GM12878 (cell line): Measurements from ENCODE around the gene EIF1. TPM values are rescaled to one million over a fixed set of nuclear protein-coding genes. Genes with fewer than 3 reads are reported as not detected.

ENCODE experiments used
- ATAC-seq: fragments of 200-7000 bp; cut with Tn5 transposase; 3 replicates; pipeline ENCODE4 v1.9.1; 2020; ENCODE audit warnings: mild to moderate bottlenecking, moderate library complexity
- BruUV-seq: library from RNA; stranded (reverse); fragments of 400-500 nt; replicated peaks from 2 replicates; lab custom pipeline; 2021; lab: Mats Ljungman, UMichigan
- CTCF ChIA-PET: fragments of 300-600 bp; sonication (Branson Sonifier 250); formaldehyde crosslinking; extraction: SDS; loops from one replicate; lab custom pipeline; 2021; ENCODE audit warnings: inconsistent platforms; lab: Yijun Ruan, JAX
- POLR2A ChIA-PET: fragments of 350-600 bp; formaldehyde crosslinking; extraction: SDS; loops from one replicate; lab custom pipeline; 2021; ENCODE audit warnings: inconsistent platforms; lab: Charles Lee
- RAD21 ChIA-PET: fragments of 300-600 bp; sonication (Branson Sonifier 250); formaldehyde crosslinking; loops from one replicate; lab custom pipeline; 2023; ENCODE audit warnings: antibody characterized with exemption; ENCODE audit not compliant: unreplicated experiment; lab: Charles Lee
- SMC1A ChIA-PET: fragments of 300-600 bp; sonication (Branson Sonifier 250); formaldehyde crosslinking; loops from one replicate; lab custom pipeline; 2023; ENCODE audit not compliant: unreplicated experiment, uncharacterized antibody; lab: Charles Lee
- DNase-seq: peaks from one replicate; pipeline ENCODE4 v3.0.0-alpha.2; 2011; ENCODE audit warnings: low read depth, low spot score
- FAIRE-seq: peaks from 3 replicates; lab custom pipeline; 2011; peaks lifted over from hg19 to GRCh38; lab: Jason Lieb, UNC
- H2AFZ ChIP-seq: 2 replicates; pipeline ENCODE4 v1.6.0; 2011; ENCODE audit warnings: low read depth, low read length, control low read depth; ENCODE audit not compliant: control insufficient read depth
- H3K27ac ChIP-seq: 2 replicates; pipeline ENCODE4 v1.5.1; 2011; ENCODE audit warnings: control low read depth; ENCODE audit not compliant: control insufficient read depth, insufficient read depth
- H3K27me3 ChIP-seq, 2 experiments: replicated peaks in 1 of 2; 2 replicates each; pipeline versions ENCODE4 v1.6.0 to v1.6.1; 2011; ENCODE audit warnings: low read length in 1 of 2; ENCODE audit not compliant: control insufficient read depth in 2 of 2, insufficient read depth in 2 of 2
- H3K36me3 ChIP-seq, 2 experiments: 2 replicates each; pipeline ENCODE4 v1.5.1; 2011; ENCODE audit warnings: low read length in 1 of 2; ENCODE audit not compliant: control insufficient read depth in 2 of 2, insufficient read depth in 2 of 2
- H3K4me1 ChIP-seq: 2 replicates; pipeline ENCODE4 v1.6.1; 2011; ENCODE audit warnings: mild to moderate bottlenecking, low read length, moderate library complexity, mixed read lengths; ENCODE audit not compliant: control insufficient read depth, insufficient read depth
- H3K4me2 ChIP-seq: 2 replicates; pipeline ENCODE4 v1.6.0; 2011; ENCODE audit warnings: control low read depth; ENCODE audit not compliant: control insufficient read depth, insufficient read depth
- H3K4me3 ChIP-seq: fragments of 200-600 bp; sonication (generic); 2 replicates; pipeline ENCODE4 v1.5.1; 2016
- H3K79me2 ChIP-seq: 2 replicates; pipeline ENCODE4 v1.6.0; 2011; ENCODE audit warnings: low read length; ENCODE audit not compliant: control insufficient read depth, insufficient read depth
- H3K9ac ChIP-seq: 2 replicates; pipeline ENCODE4 v1.8.0; 2011; ENCODE audit warnings: low read length, control low read depth, mixed read lengths; ENCODE audit not compliant: control insufficient read depth, insufficient read depth
- H3K9me3 ChIP-seq: replicated peaks from 3 replicates; pipeline ENCODE4 v1.5.1; 2011; ENCODE audit warnings: mild to moderate bottlenecking, low read length; ENCODE audit not compliant: control insufficient read depth, insufficient read depth
- H4K20me1 ChIP-seq: 2 replicates; pipeline ENCODE4 v1.6.0; 2011; ENCODE audit not compliant: control insufficient read depth, insufficient read depth
- BCLAF1 ChIP-seq: fragments of 450-650 bp; IDR thresholded peaks from 2 replicates; pipeline ENCODE4 v1.6.1; 2017; ENCODE audit warnings: antibody characterized with exemption, mild to moderate bottlenecking, moderate library complexity
- EP300 ChIP-seq, 2 experiments: fragments of 150-350 bp in 1 of 2; IDR thresholded peaks; 2 replicates each; pipeline ENCODE4 v1.6.1; 2011 to 2012; ENCODE audit warnings: low read depth in 2 of 2, low read length in 2 of 2, borderline replicate concordance in 1 of 2, improper control_type of control experiment in 1 of 2, inconsistent platforms in 1 of 2; ENCODE audit not compliant: control insufficient read depth in 1 of 2
- JUND ChIP-seq: IDR thresholded peaks from 2 replicates; pipeline ENCODE4 v1.6.1; 2012; ENCODE audit warnings: low read depth, mild to moderate bottlenecking, low read length, improper control_type of control experiment, moderate library complexity
- NR2F1 ChIP-seq: fragments of 450-650 bp; conservative IDR thresholded peaks from 2 replicates; pipeline ENCODE4 v1.6.1; 2017; ENCODE audit warnings: mild to moderate bottlenecking
- SUPT20H ChIP-seq: IDR thresholded peaks from 2 replicates; pipeline ENCODE4 v1.6.1; 2011; ENCODE audit warnings: low read depth, mild to moderate bottlenecking, low read length, moderate library complexity, borderline replicate concordance; ENCODE audit not compliant: control insufficient read depth
- WGBS: methylation state at CpG from one replicate; pipeline ENCODE4 v1.1.6; 2016; ENCODE audit warnings: low lambda C conversion rate; ENCODE audit not compliant: insufficient replicate concordance, insufficient coverage; ENCODE audit errors: missing lambda C conversion rate; 5-methylcytosine and 5-hydroxymethylcytosine counted together
- in situ Hi-C: fragments of 300-500 bp; cut with MboI; formaldehyde crosslinking; loops from 9 replicates; pipeline ENCODE4 v1.14.3; 2018; ENCODE audit warnings: mixed read lengths
- intact Hi-C: fragments of 100-400 bp; cut with micrococcal nuclease; formaldehyde crosslinking; loops from one replicate; pipeline ENCODE4 v1.14.2; 2022; ENCODE audit not compliant: unreplicated experiment
- polyA plus RNA-seq, 11 experiments: library from polyadenylated mRNA; depleted of rRNA in 4 of 11; unstranded in 6 of 11; stranded (reverse) in 5 of 11; fragments of >200 nt; fragmentation: Nextera tagmentation in 4 of 11; fragmentation: Illumina TruSeq in 1 of 11; extraction: Ambion mirVana in 4 of 11; extraction: Trizol in 1 of 11; gene quantifications; 1 replicate in 1 of 11; 2 replicates in 10 of 11; pipeline versions ENCODE4 v1.2.1 to v1.2.3, GENCODE V29; 2011 to 2016; ENCODE audit warnings: inconsistent platforms in 2 of 11, missing spikeins in 2 of 11, low read depth in 1 of 11
- total RNA-seq, 4 experiments: library from RNA; depleted of rRNA in 3 of 4; stranded (reverse); fragments of >200 nt in 3 of 4; fragmentation: Illumina TruSeq in 1 of 4; extraction: Trizol in 1 of 4; gene quantifications; 2 replicates each; pipeline versions ENCODE4 v1.2.1 to v1.2.3, GENCODE V29; 2013 to 2021
- TF ChIP-seq, protein P1 (sequence below): fragments of 450-650 bp; formaldehyde crosslinking; IDR thresholded peaks from 2 replicates; pipeline ENCODE4 v1.4.0; 2022; ENCODE audit warnings: mild to moderate bottlenecking, moderate library complexity
- TF ChIP-seq, protein P2 (sequence below): fragments of 450-650 bp; formaldehyde crosslinking; IDR thresholded peaks from 2 replicates; pipeline ENCODE4 v1.4.0; 2020; ENCODE audit warnings: mild to moderate bottlenecking, moderate library complexity

EIF1 gene
- total and polyA plus RNA-seq, 10 of the 15 experiments (the other 5 are each of a cell fraction or from before 2014, with no cell fraction given), result 39.4 to 815 (median 480) TPM

DNA sequence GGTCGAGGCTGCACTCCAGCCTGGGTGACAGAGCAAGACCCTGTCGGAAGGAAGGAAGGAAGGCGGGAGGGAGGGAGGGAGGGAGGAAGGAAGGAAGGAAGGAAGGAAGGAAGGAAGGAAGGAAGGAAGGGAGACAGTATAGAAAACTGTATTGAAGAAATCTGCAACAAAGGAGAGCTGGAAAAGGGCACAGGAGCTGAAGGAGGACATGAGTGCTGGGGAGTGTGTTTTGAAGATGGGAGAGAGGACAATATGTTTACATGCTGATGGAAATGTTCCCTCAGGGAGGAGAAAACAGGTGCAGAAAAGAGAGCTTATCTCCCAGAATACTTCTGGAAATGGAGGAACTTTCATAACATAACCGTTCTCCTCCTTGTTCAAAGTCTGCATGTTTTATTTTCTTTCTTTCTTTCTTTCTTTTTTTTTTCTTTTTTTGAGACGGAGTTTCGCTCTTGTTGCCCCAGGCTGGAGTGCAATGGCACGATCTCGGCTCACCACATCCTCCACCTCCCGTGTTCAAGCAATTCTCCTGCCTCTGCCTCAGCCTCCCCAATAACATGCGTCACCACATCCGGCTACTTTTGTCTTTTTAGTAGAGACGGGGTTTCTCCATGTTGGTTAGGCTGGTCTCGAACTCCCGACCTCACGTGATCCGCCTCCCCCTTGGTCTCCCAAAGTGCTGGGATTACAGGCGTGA, 48.4 kb downstream of the EIF1 start:
- no peak for ATAC-seq
- Histone ChIP-seq H3K27ac (no peak overlapping the region), H3K4me2 (no peak overlapping the region), H3K79me2 (no peaks in the 10 kb centered on the region), H3K27me3 (peaks cover 8 to 10% of the 10 kb centered on the region in 2 experiments; a peak in 3 of 4 replicates), H3K36me3 (no peaks in the 10 kb centered on the region), H3K9me3 (no peaks in the 10 kb centered on the region), H4K20me1 (no peaks in the 10 kb centered on the region), H3K4me3 (no peak overlapping the region), H3K4me1 (peaks cover 3% of the 10 kb centered on the region; the same call in 1 of the 2 replicates), H3K9ac (no peak overlapping the region), H2AFZ (no peak overlapping the region)
- FAIRE-seq, result no peak
- ChIA-PET CTCF (interaction anchor here (0.6 to 3.2 kb wide), 19 partner anchors 9 to 379 kb away, joined by 3 to 25 read pairs (median 4); partner anchors contain the start of gene JUP), POLR2A (no interaction called here), RAD21 (interaction anchor here (1.2 to 2.2 kb wide), 5 partner anchors 48 to 64 kb away, joined by 3 to 12 read pairs (median 4); partner anchors contain the start of gene JUP), SMC1A (interaction anchor here (1.0 to 1.4 kb wide), 4 partner anchors 49 to 71 kb away, joined by 3 to 9 read pairs (median 4); partner anchors contain the start of gene JUP)
- in situ Hi-C loops (no loop called here), intact Hi-C loops (no loop called here)
- no peak for DNase-seq
- BruUV-seq, result no TSS peak
- 34% methylated on average over 14 of the region's 17 CpGs for WGBS
- TF ChIP-seq, protein P1, sequence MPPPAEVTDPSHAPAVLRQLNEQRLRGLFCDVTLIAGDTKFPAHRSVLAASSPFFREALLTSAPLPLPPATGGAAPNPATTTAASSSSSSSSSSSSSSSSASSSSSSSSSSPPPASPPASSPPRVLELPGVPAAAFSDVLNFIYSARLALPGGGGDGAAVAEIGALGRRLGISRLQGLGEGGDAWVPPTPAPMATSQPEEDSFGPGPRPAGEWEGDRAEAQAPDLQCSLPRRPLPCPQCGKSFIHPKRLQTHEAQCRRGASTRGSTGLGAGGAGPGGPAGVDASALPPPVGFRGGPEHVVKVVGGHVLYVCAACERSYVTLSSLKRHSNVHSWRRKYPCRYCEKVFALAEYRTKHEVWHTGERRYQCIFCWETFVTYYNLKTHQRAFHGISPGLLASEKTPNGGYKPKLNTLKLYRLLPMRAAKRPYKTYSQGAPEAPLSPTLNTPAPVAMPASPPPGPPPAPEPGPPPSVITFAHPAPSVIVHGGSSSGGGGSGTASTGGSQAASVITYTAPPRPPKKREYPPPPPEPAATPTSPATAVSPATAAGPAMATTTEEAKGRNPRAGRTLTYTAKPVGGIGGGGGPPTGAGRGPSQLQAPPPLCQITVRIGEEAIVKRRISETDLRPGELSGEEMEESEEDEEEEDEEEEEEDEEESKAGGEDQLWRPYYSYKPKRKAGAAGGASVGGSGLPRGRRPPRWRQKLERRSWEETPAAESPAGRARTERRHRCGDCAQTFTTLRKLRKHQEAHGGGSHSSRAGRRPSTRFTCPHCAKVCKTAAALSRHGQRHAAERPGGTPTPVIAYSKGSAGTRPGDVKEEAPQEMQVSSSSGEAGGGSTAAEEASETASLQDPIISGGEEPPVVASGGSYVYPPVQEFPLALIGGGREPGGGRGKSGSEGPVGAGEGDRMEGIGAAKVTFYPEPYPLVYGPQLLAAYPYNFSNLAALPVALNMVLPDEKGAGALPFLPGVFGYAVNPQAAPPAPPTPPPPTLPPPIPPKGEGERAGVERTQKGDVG (CRISPR knock-in tag), result no peak
- TF ChIP-seq BCLAF1, result no peak
- TF ChIP-seq SUPT20H, result no peak
- TF ChIP-seq, protein P2, sequence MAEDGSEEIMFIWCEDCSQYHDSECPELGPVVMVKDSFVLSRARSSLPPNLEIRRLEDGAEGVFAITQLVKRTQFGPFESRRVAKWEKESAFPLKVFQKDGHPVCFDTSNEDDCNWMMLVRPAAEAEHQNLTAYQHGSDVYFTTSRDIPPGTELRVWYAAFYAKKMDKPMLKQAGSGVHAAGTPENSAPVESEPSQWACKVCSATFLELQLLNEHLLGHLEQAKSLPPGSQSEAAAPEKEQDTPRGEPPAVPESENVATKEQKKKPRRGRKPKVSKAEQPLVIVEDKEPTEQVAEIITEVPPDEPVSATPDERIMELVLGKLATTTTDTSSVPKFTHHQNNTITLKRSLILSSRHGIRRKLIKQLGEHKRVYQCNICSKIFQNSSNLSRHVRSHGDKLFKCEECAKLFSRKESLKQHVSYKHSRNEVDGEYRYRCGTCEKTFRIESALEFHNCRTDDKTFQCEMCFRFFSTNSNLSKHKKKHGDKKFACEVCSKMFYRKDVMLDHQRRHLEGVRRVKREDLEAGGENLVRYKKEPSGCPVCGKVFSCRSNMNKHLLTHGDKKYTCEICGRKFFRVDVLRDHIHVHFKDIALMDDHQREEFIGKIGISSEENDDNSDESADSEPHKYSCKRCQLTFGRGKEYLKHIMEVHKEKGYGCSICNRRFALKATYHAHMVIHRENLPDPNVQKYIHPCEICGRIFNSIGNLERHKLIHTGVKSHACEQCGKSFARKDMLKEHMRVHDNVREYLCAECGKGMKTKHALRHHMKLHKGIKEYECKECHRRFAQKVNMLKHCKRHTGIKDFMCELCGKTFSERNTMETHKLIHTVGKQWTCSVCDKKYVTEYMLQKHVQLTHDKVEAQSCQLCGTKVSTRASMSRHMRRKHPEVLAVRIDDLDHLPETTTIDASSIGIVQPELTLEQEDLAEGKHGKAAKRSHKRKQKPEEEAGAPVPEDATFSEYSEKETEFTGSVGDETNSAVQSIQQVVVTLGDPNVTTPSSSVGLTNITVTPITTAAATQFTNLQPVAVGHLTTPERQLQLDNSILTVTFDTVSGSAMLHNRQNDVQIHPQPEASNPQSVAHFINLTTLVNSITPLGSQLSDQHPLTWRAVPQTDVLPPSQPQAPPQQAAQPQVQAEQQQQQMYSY (CRISPR knock-in tag), result no peak
- no peak for TF ChIP-seq NR2F1
- no peak for TF ChIP-seq JUND
- no peak for TF ChIP-seq EP300 (IDR thresholded peaks at IDR 0.05; ENCODE audit: borderline replicate concordance in 1 of 2, control insufficient read depth in 1 of 2, low read depth in 2 of 2, low read length in 2 of 2)
